Measurements from ENCODE around the gene CTDSPL.

CTDSPL gene

GRCh38 chr3:37918627-37919026 lies 56.9 kb downstream of the CTDSPL start:
- no peak for DNase-seq

- no peak for DNase-seq
These were observed 58.5 kb downstream of the CTDSPL start for GRCh38 chr3:37920156-37920699.

GRCh38 chr3:37921025-37921424 lies 59.3 kb downstream of the CTDSPL start:
- DNase-seq: no peak

GRCh38 chr3:37922721-37923568 lies 61.3 kb downstream of the CTDSPL start:
- no peak for DNase-seq

GRCh38 chr3:37923569-37924040 lies 61.9 kb downstream of the CTDSPL start:
- no peak for DNase-seq

GRCh38 chr3:37924453-37924852 lies 62.8 kb downstream of the CTDSPL start:
- DNase-seq: no peak

- no peak for DNase-seq
These were observed 63.5 kb downstream of the CTDSPL start for GRCh38 chr3:37925157-37925556.

- no peak for DNase-seq
These were observed 64.9 kb downstream of the CTDSPL start for GRCh38 chr3:37926611-37927010.

- DNase-seq: no peak
These were observed 68.8 kb downstream of the CTDSPL start for GRCh38 chr3:37930495-37930894.

GRCh38 chr3:37932505-37932904 lies 70.8 kb downstream of the CTDSPL start:
- no peak for DNase-seq

- no peak for DNase-seq
These were observed 73.1 kb downstream of the CTDSPL start for GRCh38 chr3:37934631-37935289.

- no peak for DNase-seq
These were observed 73.6 kb downstream of the CTDSPL start for GRCh38 chr3:37935290-37935668.

- DNase-seq: no peak
These were observed 74.3 kb downstream of the CTDSPL start for GRCh38 chr3:37935756-37936666.

- DNase-seq: no peak
These were observed 75.5 kb downstream of the CTDSPL start for GRCh38 chr3:37937156-37937555.

- no peak for DNase-seq
These were observed 76.3 kb downstream of the CTDSPL start for GRCh38 chr3:37938011-37938410.

GRCh38 chr3:37940242-37940908 lies 78.7 kb downstream of the CTDSPL start:
- no peak for DNase-seq

- no peak for DNase-seq
These were observed 80.2 kb downstream of the CTDSPL start for GRCh38 chr3:37941608-37942508.

- no peak for DNase-seq
These were observed 81.0 kb downstream of the CTDSPL start for GRCh38 chr3:37942646-37943045.

- DNase-seq: no peak
These were observed 81.4 kb downstream of the CTDSPL start for GRCh38 chr3:37943126-37943525.

GRCh38 chr3:37943631-37944314 lies 82.1 kb downstream of the CTDSPL start:
- DNase-seq: no peak

GRCh38 chr3:37944391-37944842 lies 82.7 kb downstream of the CTDSPL start:
- DNase-seq: no peak

Measured in SIG-M5 (cell line).